ENCODE data around the gene FKBP1A.

GRCh38 chr20:1338801-1339200, 54.1 kb downstream of the FKBP1A start:
- no peak for TF ChIP-seq EZH2 (IDR thresholded peaks at IDR 0.05; ENCODE audit: borderline replicate concordance, low read depth, low read length, severe bottlenecking)
- no peak for TF ChIP-seq CTCF (IDR thresholded peaks at IDR 0.05; ENCODE audit: borderline replicate concordance, extremely low read depth, low read length, poor library complexity, severe bottlenecking)

Data from DND-41 (cell line).